Skeletal muscle satellite cell (primary cell): Measurements from ENCODE around the gene KDM4B.

ENCODE experiments used
- H3K27me3 ChIP-seq: 2 replicates; pipeline ENCODE4 v1.7.0; 2013; ENCODE audit warnings: low read length; ENCODE audit not compliant: control insufficient read depth, insufficient read depth
- H3K36me3 ChIP-seq: 2 replicates; pipeline ENCODE4 v1.7.0; 2013; ENCODE audit warnings: mild to moderate bottlenecking, control low read depth, low read length; ENCODE audit not compliant: insufficient read depth
- H3K4me1 ChIP-seq: 2 replicates; pipeline ENCODE4 v1.7.0; 2013; ENCODE audit warnings: low read length; ENCODE audit not compliant: control insufficient read depth, insufficient read depth
- H3K4me2 ChIP-seq: 2 replicates; pipeline ENCODE4 v1.7.0; 2013; ENCODE audit warnings: mild to moderate bottlenecking, low read length
- H3K4me3 ChIP-seq: 2 replicates; pipeline ENCODE4 v1.7.0; 2013; ENCODE audit warnings: low read length
- H3K9ac ChIP-seq: 2 replicates; pipeline ENCODE4 v1.7.0; 2013; ENCODE audit warnings: mild to moderate bottlenecking, low read depth, low read length, moderate library complexity
- H3K9me3 ChIP-seq: replicated peaks from 2 replicates; pipeline ENCODE4 v1.7.0; 2013; ENCODE audit warnings: mild to moderate bottlenecking, control low read depth, low read length

Gene KDM4B

DNA sequence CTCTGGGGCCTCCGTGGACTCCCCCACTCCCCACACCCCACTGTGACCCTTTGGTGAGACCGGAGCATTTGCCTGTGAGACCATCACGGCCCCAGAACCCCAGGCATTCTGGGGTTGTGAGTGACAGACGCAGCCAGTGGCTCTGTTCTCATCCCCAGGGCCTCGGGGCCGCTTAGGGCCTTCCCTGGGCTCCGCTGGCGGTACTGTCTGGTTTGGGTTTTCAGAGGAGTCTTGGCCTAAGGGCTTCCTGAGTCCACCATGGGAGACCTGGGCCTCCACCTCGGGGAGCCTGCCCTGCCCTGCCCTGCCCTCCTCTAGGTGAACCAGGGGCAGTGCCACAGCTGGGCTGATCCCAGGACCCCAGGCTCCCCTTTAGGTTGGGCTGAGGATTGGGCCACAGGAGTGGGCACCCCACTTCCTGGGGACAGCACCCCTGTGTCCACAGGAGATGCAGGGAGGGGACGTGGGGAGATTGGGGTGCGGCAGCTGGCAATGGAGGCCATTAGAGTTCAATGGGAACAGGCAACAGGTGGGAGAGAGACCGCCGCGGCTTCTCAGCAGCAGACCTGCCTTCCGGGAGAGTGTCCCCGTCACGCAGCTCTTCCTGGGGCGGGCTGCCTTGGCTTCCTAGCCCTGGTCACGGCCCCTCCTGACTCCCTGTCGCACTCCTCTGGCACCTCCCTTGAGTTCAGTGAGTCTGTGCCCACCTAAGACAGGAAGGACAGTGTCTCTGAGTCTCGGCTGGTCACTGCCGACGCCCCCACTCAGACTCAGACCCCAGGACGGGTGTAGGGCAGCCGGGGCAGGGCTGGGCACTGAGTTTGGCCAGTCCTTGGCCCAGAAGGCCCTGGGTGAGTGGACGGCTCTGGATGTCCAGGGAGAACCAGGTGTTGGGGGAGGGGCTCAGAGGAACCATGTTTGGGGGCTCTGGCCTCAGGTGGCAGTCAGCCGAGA lies 164.1 kb downstream of the KDM4B start:
- no peak overlapping the region for H3K4me2 ChIP-seq
- H3K4me1 ChIP-seq, result peaks cover 10% of the 10 kb centered on the region
- H3K36me3 ChIP-seq, result peaks cover 17% of the 10 kb centered on the region
- H3K9me3 ChIP-seq, result no peaks in the 10 kb centered on the region
- no peaks in the 10 kb centered on the region for H3K27me3 ChIP-seq
- H3K9ac ChIP-seq, result no peak overlapping the region
- no peak overlapping the region for H3K4me3 ChIP-seq

DNA sequence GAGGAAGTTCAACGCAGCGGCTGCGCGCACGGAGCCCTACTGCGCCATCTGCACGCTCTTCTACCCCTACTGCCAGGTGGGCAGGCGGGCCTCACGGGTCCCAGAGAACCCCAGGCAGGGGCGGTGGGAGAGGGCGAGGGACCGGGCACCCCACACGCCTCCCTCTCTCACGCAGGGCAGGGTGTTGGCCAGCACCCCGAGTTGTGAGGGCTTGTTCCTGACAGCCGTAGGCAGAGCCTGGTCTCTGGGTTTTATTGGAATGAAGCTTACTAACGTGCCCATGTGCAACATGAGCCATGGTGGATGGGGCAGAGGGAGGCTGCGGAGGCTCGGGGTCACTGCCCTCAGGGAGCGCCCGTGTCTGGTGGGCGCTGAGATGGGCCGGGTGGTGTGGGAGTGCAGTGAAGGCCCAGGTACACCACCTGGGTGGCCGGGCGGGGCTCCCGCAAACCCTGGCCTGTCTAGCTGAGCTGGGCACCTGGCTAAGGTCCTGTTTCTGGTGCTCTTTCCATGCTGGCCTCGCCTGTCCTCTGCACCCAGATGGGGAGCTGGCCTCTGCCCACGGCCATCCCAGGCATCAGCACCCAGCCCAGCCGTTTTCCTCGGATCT lies 165.2 kb downstream of the KDM4B start:
- Histone ChIP-seq H3K4me1 (peaks cover 1% of the 10 kb centered on the region), H3K4me2 (no peak overlapping the region), H3K9me3 (no peaks in the 10 kb centered on the region), H3K27me3 (no peaks in the 10 kb centered on the region), H3K36me3 (peaks cover 28% of the 10 kb centered on the region), H3K9ac (no peak overlapping the region), H3K4me3 (no peak overlapping the region)

DNA sequence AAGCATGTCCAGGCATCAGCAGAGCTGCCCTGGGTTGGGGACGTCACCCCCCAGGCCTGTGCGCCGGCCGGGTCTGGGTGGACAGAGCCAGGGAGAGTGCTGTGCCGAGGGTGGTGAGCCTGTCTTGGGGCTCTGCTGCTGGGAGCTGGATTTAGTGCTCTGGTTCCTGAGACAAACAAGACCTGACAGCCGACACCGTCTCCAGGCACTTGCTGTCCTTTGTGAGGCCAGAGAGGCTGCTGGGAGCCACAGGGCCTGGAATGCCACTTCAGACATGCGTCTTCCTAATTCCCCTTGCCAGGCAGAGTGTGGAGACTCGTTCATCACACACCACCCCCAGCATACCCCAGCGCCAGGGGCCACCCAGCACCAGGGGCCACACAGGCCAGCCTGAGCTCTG lies 165.8 kb downstream of the KDM4B start:
- Histone ChIP-seq H3K27me3 (no peaks in the 10 kb centered on the region), H3K4me1 (no peaks in the 10 kb centered on the region)

DNA sequence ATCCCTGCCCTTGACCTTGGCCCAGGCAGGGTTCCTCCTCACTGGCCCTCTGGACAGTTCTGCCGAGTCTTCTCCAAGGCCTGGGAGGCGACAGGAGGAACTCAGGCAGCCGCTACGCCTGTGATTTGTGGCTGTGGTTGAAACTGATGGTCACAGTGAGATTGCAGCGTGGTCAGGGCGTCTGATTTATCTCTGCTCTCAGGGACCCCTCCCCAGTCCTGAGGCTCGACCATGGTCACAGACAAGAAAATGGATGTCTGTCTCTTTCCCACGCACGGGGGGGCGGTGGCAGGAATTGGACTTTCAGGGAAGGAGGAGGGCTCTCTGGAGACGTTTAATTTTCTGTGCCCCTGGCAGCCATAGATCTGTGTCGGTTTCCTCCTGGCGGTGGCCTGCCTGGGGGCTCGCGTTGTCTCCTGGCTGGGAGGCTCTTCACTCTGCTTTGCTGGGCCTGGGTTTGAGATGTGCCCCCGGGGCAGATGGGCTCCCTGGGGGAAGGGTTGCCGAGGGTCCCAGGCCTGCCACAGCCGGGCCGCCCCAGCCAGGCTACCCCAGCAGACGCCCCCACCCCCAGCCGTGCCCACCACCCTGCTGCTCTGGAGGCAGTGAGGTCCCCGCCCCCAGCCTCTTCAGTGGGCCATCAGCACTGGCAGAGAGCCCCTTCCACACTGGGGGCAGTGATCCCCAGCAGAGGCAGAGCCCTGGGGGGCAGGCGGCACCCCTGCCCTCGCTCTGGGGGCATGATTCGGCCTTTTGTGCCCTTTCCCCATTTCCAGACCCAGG lies 167.4 kb downstream of the KDM4B start:
- Histone ChIP-seq H3K4me1 (no peaks in the 10 kb centered on the region), H3K36me3 (peaks cover 39% of the 10 kb centered on the region), H3K9ac (no peak overlapping the region), H3K27me3 (no peaks in the 10 kb centered on the region), H3K9me3 (no peaks in the 10 kb centered on the region), H3K4me3 (no peak overlapping the region), H3K4me2 (no peak overlapping the region)

More for the DNA sequence above, 165.8 kb downstream of the KDM4B start:
- H3K4me3 ChIP-seq, result no peak overlapping the region
- no peaks in the 10 kb centered on the region for H3K9me3 ChIP-seq
- H3K9ac ChIP-seq, result no peak overlapping the region
- peaks cover 34% of the 10 kb centered on the region for H3K36me3 ChIP-seq
- H3K4me2 ChIP-seq, result no peak overlapping the region

DNA sequence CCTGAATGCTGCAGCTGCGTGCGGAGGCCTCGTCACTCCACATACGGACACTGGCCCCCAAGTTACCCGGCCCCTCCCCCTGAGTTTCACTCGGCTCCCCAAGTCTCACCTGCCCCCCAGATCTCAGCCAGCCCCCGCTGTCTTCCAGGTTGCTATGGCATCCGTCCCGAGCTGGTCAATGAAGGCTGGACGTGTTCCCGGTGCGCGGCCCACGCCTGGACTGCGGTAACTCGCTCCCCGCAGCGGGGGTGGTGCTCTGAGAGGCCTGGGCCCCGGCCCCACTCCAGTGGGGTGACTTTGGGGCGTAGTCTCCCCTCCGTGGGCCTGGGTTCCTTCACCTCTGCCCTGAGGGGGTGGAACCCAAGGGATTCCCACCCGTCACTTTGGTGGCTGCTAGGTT lies 168.2 kb downstream of the KDM4B start:
- Histone ChIP-seq H3K27me3 (no peaks in the 10 kb centered on the region), H3K9ac (no peak overlapping the region), H3K4me2 (no peak overlapping the region), H3K9me3 (no peaks in the 10 kb centered on the region), H3K4me1 (no peaks in the 10 kb centered on the region), H3K4me3 (no peak overlapping the region), H3K36me3 (peaks cover 42% of the 10 kb centered on the region)

DNA sequence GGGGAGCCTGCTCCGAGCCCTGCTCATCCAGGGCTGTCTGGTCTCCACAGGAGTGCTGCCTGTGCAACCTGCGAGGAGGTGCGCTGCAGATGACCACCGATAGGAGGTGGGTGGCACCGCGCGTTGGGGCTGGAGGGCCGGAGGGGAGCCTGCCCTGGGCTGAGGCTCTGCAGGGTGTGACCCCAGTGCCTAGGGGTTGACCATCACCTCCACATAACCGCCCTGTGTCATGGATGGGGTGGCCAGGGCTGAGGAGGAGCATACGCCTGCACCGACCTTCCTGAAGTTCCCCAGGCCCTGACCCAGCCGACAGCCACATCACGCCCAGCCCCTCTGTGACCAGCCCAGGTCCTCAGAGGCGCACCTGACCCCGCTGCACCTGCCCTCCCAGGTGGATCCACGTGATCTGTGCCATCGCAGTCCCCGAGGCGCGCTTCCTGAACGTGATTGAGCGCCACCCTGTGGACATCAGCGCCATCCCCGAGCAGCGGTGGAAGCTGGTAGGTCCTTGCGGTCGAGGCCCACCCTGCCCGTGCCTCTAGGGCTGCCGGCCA lies 168.7 kb downstream of the KDM4B start:
- H3K4me2 ChIP-seq, result no peak overlapping the region
- H3K27me3 ChIP-seq, result no peaks in the 10 kb centered on the region
- H3K4me3 ChIP-seq, result no peak overlapping the region
- H3K9ac ChIP-seq, result no peak overlapping the region
- no peaks in the 10 kb centered on the region for H3K9me3 ChIP-seq
- H3K4me1 ChIP-seq, result no peaks in the 10 kb centered on the region
- H3K36me3 ChIP-seq, result peaks cover 46% of the 10 kb centered on the region

DNA sequence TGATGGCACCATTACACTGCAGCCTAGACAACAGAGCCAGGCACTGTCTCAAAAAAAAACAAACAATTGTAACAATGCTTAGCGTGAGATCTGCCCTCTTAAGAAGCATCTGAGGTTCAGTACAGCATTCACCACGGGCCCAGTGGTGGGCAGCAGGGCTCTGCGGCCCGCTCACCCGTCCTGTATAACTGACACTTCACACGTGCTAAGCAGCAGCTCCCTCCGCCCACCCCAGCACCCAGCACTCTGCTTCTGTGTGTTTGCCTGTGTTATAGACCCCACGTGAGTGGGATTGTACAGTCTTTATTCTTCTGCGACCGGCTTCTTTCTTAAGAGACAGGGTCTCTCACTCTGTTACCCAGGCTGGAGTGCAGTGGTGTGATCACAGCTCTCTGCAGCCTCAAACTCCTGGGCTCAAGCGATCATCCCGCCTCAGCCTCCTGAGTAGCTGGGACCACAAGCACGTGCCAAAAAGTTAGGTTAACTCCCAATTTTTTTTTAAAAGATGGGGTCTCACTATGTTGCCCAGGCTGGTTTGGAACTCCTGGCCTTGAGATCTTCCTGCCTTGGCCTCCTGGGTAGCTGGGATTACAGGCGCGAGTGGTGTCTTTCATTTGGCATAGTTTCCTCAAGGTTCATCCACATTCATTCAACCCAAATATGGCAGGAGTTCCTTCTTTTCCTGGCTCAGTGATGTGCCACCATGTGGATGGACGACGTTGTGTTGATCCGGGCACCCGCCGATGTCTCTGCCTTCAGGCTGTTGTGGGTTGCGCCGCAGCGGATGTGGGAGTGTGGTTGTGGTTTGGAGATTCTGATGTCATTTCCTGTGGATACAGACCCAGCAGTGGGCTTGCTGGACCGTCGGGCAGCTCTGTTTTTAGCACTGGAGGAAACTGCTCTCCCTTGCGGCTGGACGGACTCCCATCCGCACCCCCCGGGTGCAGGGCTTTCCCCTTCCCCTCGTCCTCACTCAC lies 170.0 kb downstream of the KDM4B start:
- no peak overlapping the region for H3K4me2 ChIP-seq
- H3K27me3 ChIP-seq, result no peaks in the 10 kb centered on the region
- no peak overlapping the region for H3K4me3 ChIP-seq
- no peak overlapping the region for H3K9ac ChIP-seq
- H3K4me1 ChIP-seq, result no peaks in the 10 kb centered on the region
- no peaks in the 10 kb centered on the region for H3K9me3 ChIP-seq
- H3K36me3 ChIP-seq, result peaks cover 50% of the 10 kb centered on the region

DNA sequence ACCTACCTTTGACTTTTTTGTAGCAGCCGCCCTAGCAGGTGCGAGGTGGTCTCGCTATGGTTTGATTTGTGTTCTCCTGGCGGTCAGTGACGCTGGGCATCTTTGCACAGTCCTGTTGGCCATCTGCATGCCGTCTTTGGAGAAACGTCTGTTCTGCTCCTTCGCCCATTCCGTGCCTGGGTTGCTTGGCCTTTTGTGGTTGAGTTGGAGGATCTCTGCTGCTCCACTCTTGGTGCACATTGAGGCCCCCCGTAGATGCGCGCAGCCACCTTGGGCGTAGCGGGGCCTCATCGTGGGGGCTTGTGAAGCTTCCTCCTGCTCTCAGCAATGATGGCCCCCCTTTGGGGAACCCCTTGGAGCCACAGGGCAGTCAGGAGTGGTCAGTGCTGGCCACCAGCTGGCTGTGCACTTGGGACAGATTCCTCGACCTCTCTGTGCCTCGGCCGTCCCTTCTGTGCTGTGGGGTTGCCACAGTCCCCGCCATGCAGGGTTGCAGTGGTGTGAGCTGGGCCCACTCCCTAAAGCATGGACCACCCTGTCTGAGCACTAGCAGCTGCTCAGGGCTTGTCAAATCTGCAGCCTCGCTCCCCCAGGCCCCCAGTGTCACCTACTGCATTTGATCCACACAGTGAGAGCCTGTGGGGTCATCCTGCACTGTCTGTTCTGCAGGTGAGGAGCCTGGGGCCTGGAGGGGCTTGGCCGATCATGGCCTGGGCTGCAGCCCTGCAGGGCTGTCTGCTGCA lies 170.8 kb downstream of the KDM4B start:
- Histone ChIP-seq H3K9ac (no peak overlapping the region), H3K4me3 (no peak overlapping the region)

DNA sequence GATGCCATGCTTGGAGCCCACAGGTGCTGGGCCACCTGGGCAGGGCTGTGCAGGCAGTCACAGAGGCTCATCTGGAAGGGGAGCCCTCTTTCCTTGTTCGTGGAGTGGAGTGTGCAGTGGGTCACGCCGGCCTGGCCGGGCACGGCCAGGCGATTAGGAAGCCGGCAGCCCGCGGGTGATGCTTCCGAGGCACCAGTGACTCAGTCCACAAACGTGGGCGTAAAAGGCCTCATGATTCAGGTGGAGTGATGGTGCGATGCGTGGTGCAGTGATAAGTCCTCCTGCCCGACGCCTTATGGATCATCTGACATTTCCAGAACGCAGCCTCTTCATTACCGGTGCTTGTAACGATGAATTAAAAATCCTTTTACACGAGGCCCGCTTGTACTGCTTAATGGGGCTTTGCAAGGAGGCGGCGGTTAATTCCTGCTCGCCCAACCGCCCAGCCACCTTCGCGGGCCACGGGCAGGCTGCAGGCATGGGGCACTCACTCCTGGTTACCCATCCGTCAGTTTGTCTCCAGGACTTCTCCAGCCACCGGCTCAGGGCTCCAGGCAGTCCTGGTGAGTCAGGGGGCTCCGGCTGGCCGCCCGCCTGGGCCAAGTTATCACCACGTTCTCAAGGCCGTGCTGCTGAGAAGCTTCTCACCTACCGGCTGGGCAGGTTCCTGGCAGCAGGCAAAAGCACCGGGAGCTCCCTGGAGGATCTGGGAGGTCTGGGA lies 172.4 kb downstream of the KDM4B start:
- Histone ChIP-seq H3K9me3 (no peaks in the 10 kb centered on the region), H3K4me2 (no peak overlapping the region), H3K9ac (no peak overlapping the region), H3K36me3 (peaks cover 57% of the 10 kb centered on the region), H3K4me3 (no peak overlapping the region), H3K27me3 (no peaks in the 10 kb centered on the region), H3K4me1 (no peaks in the 10 kb centered on the region)

More for the DNA sequence above, 170.8 kb downstream of the KDM4B start:
- peaks cover 47% of the 10 kb centered on the region for H3K36me3 ChIP-seq
- no peaks in the 10 kb centered on the region for H3K9me3 ChIP-seq
- no peaks in the 10 kb centered on the region for H3K27me3 ChIP-seq
- H3K4me2 ChIP-seq, result no peak overlapping the region
- H3K4me1 ChIP-seq, result no peaks in the 10 kb centered on the region
